Subcutaneous adipose tissue (tissue), 4 donors: ENCODE results near the gene FAM3B. TPM values are rescaled to one million over a fixed set of nuclear protein-coding genes. Genes with fewer than 3 reads are reported as not detected.

Experiments used
- total RNA-seq, 4 donors: library from RNA; depleted of rRNA; stranded (reverse); fragments of >200 nt; gene quantifications; one replicate each; pipeline ENCODE4 v1.1.0, GENCODE V29; 2016
- TF ChIP-seq, protein P1 (sequence below): fragments of 450-650 bp; IDR thresholded peaks from one replicate; pipeline ENCODE4 v1.5.1; 2016; ENCODE audit warnings: low read depth, mild to moderate bottlenecking, control low read depth, antibody characterized with exemption, moderate library complexity

Gene FAM3B
- total RNA-seq, 4 donors from 2014 or later: 2.4 TPM; not detected in 3

GRCh38 chr21:41328660-41329607 lies 12.3 kb downstream of the FAM3B start:
- TF ChIP-seq, protein P1, sequence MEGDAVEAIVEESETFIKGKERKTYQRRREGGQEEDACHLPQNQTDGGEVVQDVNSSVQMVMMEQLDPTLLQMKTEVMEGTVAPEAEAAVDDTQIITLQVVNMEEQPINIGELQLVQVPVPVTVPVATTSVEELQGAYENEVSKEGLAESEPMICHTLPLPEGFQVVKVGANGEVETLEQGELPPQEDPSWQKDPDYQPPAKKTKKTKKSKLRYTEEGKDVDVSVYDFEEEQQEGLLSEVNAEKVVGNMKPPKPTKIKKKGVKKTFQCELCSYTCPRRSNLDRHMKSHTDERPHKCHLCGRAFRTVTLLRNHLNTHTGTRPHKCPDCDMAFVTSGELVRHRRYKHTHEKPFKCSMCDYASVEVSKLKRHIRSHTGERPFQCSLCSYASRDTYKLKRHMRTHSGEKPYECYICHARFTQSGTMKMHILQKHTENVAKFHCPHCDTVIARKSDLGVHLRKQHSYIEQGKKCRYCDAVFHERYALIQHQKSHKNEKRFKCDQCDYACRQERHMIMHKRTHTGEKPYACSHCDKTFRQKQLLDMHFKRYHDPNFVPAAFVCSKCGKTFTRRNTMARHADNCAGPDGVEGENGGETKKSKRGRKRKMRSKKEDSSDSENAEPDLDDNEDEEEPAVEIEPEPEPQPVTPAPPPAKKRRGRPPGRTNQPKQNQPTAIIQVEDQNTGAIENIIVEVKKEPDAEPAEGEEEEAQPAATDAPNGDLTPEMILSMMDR: no peak

DNA sequence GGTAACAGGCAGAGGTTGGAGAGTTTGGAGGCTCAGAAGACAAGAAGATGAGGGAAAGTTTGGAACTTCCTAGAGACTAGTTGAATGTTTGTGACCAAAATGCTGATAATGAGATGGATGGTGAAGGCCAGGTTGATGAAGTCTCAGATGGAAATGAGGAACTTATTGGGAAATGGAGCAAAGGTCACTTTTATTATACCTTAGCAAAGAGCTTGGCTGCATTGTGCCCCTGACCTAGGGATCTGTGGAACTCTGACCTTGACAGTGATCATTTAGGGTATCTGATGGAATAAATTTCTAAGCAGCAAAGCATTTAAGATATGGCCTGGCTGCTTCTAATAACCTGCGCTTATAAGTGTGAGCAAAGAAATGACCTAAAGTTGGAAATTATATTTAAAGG lies 17.2 kb downstream of the FAM3B start:
- TF ChIP-seq, protein P1: no peak

- TF ChIP-seq, protein P1: no peak
Measured at GRCh38 chr21:41337515-41337914, 20.9 kb downstream of the FAM3B start.

DNA sequence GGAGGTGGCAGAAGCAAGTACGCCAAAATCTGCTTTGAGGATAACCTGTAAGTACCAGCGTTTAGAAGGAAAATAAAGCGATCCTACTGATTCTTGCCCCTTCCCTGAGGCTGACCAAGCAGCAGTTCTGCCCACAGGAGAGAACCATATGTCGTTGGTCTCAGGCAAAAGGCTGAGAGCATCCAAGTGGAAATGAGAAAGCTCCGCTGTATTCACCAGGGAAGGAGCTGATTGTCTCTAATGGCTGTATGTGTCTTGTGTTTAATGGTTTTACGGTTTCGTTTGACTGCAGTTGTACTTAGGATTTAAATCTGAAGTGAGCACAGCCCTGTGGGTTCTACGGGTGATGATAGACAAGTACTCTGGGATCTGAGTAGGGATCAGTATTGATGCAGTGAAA lies 21.9 kb downstream of the FAM3B start:
- TF ChIP-seq, protein P1: no peak

DNA sequence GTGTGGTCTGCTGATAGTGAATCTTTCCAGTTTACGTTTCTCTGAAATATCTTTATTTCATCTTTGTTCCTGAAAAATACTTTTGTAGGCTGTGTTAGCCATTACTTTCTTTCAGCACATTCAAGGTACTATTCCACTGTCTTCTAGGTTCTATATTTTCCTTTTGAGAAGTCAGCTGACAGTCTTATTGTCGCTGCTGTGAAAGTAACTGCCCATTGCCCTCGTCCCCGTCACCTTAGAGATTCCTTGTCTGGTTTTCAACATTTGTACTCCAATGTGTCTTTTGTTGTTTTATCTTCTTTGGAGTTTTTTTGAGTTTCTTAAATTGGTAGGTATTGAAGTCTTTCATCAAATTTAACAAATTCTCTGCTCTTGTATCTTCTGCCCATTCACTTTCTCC lies 25.4 kb downstream of the FAM3B start:
- TF ChIP-seq, protein P1: no peak

DNA sequence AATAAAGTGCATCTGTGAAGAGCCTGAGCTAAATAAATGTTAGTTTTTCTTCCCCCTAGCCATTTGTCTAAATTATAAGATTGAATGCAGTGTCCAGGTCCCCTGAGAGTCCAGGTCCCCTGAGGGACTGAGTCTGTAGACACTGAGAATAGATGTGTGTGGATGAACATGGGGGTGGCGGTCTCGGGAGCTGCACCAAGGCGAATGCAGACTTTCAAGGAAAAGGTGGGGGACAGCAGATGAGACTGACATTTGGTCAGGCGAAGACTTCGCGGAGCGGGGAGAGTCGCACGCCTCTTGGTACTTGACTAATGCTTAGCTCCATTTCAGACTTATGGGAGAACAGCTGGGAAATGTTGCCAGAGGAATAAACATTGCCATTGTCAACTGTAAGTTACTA lies 27.5 kb downstream of the FAM3B start:
- TF ChIP-seq, protein P1: no peak

DNA sequence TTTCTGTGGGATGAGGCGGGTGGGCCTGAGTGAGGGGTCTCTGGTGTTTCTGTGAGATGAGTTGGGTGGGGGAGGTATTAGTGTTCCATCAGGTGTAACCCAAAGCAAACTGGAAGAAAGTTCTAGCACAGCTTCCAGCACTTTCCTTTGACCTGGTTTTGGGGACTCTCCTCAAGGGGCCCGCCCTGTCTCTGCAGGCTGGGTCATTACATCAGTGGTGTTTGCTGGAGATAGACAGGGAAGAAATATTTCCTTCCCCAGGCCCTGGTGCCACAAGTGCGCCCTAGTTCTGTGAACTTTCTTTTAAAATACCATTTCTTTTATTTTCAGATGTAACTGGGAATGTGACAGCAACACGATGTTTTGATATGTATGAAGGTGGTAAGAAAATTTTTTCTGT lies 28.8 kb downstream of the FAM3B start:
- TF ChIP-seq, protein P1: no peak
